ENCODE results near the gene YLPM1.

YLPM1 gene

DNA sequence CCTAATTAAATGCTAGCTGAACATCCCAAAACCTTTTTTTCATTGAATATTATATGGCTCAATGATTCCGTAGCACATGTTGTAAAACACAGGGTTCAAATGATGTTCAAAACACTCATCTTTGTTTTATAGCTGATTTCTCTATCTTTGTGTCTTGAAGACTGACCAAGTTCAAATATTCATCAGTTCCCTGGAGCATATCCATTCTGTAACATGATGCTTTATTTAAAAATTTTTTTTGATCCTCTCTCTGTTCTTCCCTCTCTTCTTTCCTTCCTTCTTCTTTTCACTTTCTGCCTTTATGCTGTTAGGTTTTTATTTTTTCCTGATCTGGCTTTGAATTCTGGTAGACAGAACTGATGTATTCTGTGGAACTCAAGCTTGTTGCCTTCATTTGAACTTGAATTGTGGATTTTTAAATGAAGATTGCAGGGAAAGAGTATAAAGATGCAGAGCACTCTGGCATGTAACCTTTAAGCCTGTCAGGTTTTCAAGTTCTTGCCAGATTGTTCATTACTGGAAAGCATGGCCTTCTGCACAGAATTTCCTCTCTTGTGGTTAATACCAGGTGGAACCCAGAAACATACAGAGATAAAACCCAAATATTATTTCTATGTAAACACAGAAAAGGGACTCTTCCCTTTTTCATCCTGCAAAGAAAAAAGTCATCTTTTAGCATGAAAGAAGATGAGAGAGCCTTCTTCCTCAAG is 73.3 kb downstream of the YLPM1 start:
- in situ Hi-C loops (cut with MboI; ENCODE audit: low sequenced_read_pairs), result no loop called here

DNA sequence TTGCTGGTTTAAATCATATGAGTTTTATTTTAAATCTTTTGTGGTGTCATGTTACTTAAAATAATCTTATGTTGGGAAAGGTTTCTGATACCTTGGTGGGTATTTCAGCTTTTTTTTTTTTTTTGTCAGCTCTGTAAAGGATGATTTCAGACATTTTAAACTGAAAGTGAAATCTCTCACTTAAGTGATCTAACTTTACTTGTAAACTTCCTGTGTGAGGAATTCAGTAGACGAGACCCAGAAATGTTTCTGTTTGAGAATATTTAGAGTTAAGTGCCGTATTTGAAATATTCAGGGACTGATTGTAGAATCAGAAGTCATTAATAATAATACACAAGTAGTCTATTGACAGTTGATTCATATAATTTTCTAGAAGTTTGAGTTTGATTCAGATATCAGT is 75.0 kb downstream of the YLPM1 start:
- in situ Hi-C loops (cut with MboI; ENCODE audit: low sequenced_read_pairs), result no loop called here

DNA sequence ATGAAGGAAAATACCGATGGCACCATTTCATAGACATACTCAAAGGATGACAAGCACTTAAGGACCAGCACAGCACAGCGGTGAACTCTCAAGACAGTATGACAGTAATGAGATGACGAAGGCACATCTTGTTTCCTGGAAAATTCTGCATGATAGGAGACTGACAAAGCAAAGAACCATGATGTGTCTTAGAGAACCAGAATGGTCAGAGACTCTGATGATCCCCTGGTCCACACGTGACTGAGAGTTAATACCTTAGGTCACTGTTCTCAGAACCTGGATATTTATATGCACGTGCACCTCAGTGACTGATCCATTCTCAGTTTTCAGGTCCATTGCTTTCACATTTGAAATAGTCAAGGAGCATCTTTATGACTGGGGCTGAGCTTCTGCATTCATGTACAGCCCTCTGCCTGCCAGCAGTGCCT is 77.5 kb downstream of the YLPM1 start:
- in situ Hi-C loops (cut with MboI; ENCODE audit: low sequenced_read_pairs), result no loop called here

DNA sequence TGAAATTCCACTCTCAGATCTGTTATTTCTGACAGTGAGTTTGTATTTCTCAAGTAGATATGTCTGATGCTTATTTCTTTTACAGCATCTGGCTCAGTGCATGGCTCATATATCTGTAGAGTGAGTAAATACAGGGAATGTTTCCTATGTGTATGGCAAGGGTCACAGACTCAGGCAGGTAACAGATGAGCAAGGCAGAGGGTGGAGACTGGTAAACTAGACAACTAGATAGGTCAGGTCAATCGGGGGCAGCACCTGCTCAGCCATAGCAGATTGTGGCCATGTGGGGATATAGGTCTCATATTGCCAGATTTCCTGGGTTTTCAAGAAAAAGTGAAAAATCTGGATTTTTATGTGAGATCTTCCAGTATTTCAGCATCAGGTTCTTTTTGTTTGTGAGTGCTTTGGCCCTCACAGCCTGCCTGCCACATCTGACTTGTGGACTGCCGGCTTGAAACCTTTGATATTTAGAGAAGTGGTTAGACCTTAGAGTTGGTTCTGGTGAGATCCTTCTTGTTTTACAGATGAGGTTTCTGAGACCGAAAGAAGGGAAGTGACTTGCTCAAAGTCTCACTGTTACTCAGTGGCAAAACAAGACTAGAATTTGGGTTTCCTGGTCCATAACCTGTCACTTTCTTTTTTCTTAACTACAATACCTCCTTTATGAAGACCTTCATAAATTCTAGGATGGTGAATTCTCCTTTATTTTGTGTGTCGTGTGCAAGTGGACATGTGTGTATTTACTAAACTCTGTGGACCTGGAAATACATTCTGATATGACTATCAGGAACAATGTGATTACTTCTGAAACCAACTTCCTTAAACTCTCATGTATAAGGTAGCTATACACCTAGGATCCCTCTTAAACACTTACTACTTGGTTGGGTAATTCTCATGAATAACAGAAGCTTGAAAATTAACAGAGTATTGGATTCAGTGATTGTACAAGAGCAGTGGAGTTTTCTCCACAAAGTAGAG is 78.4 kb downstream of the YLPM1 start:
- in situ Hi-C loops (cut with MboI; ENCODE audit: low sequenced_read_pairs), result no loop called here

DNA sequence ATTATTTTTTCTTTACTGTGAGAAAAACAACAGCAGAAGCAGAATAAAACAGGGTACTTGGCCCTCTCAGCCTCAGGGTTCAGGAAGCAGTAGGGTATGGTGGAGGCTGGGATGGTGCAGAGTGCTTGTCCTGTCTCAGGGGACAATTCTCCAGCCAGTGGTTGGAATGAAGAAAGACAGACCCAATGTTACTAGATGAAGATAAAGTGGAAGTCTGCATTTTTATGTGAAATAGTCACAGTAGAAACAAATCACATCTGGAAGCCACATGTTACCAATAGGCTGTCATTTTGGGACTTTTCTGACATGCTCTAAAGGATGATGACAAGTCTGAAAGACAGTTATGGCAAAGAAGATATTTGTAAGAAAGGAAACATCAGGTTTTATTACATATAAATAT is 80.5 kb downstream of the YLPM1 start:
- in situ Hi-C loops (cut with MboI; ENCODE audit: low sequenced_read_pairs), result no loop called here

DNA sequence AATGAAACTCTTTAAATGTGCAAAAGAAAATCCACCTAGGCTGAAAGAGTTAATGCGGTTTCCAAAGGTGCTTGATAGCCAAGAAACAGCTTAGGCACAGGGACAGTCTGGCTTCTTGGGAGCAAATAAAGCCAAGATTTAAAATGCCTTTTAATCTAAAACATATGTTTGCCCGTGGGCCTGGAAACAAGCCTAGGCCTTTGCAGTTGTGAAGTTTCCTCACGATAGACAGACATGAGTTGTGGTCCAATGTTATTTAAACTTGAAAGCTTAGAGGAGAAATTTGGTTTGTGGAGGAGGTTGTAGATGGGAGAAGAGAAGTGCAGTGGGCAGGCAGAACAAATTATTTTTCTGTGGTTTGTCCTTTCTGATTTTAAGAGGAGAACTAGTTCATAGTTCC is 83.1 kb downstream of the YLPM1 start:
- in situ Hi-C loops (cut with MboI; ENCODE audit: low sequenced_read_pairs), result no loop called here

DNA sequence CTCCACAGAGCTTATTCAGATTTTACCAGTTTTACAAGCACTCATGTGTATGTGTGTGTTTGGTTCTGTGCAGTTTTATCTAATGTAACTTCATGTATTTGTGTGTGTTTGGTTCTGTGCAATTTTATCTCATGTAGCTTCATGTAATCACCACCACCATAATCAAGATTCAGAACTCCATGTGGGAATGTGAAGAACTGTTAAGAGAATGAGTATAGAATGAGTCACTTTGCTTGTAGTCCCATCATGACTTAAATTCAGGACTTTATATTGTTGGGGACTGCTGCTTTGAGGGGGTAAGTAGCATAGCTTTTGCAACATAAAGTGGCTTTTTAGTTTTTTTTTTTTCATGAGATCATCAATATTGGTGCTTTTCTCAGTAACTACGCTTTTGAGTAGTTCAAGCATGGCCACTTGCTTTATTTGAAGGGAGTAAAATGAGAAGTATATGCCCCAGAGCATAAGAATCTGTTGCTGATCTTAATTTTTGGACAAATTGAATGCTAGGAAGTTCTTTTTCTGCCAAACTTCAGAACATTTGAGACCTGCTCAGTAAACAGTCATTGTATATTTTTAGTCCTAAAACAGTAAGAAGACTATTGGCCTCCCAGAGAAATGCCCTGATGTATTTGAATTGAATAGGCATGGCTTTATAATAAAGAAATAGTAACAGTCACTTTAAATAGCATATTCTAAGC is 84.0 kb downstream of the YLPM1 start:
- in situ Hi-C loops (cut with MboI; ENCODE audit: low sequenced_read_pairs), result no loop called here

DNA sequence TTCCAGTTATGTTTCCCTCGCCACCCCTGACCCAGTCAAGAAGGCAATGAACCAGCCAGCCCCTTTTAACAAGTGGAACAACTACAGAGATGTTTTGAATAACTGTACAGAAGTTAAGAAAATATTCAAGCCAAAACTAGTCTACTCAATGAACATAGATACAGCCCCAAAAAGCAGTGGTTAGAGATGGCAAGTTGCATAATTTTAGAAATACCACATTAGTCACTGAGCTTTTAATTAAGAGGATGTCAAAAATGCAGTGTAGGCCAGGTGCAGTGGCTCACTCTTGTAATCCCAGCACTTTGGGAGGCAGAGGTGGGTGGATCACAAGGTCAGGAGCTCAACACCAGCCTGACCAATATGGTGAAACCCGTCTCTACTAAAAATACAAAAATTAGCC is 85.7 kb downstream of the YLPM1 start:
- in situ Hi-C loops (cut with MboI; ENCODE audit: low sequenced_read_pairs), result no loop called here

DNA sequence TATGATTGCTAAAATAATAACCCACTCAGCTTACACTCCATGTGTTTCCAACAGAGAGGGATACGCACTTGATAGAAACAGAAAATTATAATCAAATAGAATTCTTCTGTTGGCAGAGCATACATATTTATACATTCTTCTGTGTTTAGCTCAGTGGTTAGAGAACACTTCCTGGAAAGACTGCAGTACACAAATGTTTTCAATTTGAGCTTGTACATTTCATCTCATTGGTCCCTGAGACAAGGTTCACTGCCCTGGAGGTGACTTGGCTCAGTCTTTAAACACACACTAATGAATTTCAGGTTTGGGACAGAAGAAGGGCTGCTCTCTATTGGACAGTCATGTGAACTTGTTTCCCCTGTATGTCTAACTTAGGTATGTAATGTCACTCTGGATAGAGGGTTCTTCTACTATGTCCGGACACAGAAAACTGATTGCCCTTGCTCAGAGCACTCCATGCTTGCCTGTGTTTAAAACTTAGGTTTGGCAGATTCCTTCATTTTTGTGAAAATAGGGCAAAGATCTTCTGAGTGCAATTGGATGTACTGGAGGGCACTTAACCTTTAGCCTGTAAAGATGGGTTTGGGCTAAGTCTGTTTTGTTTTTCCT is 89.9 kb downstream of the YLPM1 start:
- in situ Hi-C loops (cut with MboI; ENCODE audit: low sequenced_read_pairs), result no loop called here

DNA sequence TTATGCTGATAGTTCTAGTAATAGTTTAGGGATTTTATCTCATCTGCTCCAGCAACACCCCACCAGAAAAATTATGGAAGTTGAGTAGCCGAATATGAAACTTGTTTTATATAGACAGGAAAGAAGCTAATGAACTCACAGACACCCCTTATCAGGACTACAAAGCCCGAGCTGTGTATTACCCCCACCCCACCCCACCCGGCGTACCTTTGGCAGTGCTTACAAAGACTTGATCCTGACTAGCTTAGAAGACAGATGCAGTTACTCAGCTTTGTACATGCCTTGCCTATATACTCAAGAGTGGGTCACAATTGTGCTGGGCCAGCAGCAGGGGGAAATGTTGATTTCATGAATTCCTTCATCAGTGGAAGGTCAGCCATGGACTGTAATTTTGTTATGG is 90.5 kb downstream of the YLPM1 start:
- in situ Hi-C loops (cut with MboI; ENCODE audit: low sequenced_read_pairs), result no loop called here

DNA sequence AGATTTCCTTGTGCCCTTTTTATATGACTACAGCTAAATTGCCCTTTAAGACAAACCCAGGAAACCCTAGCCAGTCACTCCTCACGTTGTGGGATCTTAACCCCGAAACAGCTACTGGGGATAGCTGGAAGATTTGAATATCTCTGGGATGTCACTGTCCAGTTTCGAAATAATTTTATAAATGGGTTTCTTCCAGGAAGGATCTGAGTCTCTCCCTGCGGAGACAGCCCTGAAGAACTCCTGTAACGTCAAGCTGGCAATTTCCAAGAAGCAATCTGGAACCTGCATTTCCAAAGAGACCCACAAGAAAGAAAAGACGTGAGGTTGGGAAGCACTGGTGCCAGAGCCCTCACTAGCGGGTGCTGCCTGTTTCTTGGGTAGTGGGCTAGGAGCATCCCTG is 91.9 kb downstream of the YLPM1 start:
- in situ Hi-C loops (cut with MboI; ENCODE audit: low sequenced_read_pairs), result no loop called here

DNA sequence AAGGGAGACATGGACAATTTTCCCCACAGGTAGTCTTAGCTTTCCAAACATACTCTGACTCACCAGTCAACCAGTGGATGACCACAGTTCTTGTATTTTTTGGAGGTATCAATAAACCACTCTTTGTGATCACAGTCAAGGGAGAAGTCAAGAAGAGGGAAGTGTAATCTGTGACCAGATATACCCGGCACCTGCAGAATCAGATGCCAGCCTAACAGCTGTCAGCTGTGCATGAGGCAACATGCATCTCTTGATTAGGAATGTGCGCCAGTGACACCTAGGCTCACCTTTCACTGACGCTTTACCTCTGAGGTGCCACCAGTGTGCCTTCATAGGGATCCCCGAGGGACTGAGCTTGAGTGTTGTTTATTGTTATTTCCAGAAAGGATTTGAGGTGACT is 92.8 kb downstream of the YLPM1 start:
- in situ Hi-C loops (cut with MboI; ENCODE audit: low sequenced_read_pairs), result no loop called here

DNA sequence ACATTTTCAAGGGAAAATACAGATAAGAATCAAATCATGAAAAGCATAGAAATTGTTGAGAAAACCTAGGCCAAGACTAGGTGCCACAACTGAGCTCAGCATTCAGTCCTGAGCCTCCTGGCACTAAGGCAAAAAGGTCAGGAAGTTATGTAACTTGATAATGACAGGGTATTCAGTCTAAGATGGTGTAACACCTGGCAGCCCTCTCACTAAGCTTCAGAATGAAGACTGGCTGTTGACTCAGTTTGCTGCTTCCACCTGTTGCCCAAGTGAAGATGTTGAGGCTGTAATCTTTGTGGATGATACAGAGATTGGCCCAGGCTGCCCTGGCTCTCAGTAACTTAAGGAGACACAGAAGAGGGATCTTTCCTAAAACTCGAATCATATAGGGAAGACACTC is 93.2 kb downstream of the YLPM1 start:
- in situ Hi-C loops (cut with MboI; ENCODE audit: low sequenced_read_pairs), result no loop called here

DNA sequence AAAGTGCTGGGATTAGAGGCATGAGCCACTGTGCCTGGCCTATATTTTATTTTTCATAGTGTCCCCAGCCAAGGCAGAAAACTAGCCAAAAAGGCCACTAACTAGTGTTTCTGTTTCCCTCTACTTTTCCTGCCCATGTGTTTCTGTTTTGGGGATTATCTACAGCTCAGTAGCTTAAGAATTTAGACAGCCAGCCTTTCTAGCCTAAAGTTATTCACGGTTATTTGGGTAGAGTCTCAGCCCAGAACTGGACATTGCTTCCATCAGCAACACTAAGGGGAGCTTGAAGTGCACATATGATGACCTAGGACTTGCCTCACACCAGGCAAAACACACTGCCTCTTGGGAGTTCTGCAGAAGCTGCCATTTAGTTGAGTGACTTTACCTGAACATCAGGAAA is 94.9 kb downstream of the YLPM1 start:
- in situ Hi-C loops (cut with MboI; ENCODE audit: low sequenced_read_pairs), result no loop called here

DNA sequence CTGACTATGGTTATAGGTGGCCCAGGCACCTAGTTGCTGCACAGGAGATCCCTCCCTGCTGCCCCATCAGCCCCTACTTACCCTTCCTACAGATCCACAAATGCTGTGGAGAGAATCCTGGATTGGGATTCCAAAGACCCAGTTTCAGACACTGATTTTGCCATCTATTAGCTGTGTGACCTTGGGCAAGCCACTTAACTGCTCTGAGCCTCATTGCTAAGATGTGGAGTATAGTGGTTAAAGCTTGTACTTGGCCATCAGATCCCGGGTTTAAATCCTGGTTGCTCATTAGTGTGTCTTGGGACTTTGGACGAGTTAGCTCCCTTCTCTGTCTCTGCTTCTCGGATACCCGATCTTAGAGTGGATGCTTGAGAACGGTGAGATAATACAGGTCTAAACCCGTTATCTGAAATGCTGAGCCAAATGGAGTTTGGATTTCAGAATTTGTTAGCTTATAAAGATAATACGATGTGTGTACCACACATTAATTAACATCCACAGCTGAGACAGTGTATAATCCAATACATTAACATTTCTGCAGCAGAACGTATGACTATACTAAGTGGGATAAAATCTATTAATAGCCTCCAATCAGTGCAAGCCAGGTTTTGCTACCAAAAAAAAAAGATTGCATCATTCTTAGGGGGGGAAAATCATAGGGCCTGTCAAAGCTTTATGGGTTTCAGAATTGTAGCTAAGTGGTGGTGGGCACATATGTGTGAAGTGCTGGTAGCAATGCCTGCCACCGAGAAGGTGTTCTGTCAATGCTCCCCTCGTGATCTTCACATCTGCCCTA is 96.8 kb downstream of the YLPM1 start:
- in situ Hi-C loops (cut with MboI; ENCODE audit: low sequenced_read_pairs), result no loop called here

DNA sequence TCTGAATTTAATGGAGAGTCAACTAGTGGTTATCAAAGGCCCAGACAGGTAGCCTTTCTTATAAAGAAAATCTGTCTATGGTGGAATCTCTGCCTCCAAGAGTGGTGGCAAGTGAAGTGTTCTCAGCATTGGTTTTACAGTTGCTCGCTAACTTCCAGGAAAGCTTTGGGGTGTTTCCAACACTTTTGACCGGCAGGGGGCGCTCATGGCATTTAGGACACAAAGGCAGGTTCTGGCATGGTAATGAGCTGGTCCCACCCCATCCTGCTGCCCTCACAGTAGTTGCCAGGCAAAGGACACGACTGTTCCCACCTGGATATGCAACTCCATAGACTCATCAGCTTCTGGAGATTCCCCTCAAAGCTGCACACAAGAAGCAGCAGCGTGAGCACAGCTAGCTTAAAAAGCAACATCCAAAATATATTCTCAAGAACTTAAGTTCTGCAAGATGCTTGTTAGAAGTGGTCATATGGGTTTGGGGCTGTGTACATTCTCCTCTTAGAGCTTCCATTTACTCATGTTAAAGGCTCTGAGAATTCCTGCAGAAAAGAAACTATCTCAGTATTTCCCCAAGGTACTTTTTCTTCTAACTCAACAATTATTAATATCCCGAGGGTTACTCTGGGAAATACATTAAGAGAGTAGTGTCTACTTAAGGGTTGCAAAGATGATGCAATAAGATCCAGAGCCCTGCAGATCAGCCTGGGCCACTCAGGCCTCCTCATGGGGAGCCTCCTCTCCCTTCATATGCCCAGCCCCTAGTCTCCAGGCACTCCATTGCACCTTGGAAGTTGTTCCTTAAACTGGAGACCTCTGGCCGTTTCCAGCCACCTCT is 98.0 kb downstream of the YLPM1 start:
- in situ Hi-C loops (cut with MboI; ENCODE audit: low sequenced_read_pairs), result no loop called here

DNA sequence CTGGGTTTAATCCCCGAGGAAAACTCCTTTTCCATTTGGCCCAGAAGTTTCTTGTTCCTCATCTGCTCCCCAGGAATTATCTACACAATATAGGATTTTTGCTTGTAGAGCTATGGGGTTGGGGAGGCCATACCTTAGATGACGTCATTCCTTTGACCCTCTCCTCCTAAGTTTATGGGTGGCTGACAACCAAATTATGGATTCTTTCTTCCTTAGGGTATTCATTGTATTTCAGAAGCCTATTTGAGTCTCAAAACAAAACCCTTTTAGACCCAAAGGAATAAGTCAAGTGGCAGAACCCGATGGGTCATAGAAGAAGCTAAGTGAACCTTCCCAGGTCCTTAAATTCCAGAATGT is 98.6 kb downstream of the YLPM1 start:
- in situ Hi-C loops (cut with MboI; ENCODE audit: low sequenced_read_pairs), result no loop called here

DNA sequence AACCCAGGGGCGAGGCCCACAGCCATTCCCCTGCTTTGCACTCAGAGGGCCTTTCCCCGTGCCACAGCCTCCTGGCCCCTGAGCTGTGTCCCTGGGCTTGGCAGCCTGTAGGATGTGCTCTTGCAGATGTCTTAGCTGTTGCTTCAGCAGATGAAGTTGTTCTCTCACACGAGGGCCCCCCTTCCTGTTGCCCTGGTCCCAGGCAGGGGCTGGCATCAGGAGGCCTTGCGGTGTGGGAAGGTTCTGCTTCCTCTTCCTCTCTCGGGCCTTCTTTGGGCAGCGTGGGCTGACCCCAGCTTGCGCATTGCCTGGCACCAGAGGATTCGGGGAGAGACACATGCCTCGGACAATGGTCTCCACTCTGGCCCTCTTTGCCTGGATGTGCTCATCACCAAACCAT is 100.2 kb downstream of the YLPM1 start:
- in situ Hi-C loops (cut with MboI; ENCODE audit: low sequenced_read_pairs), result no loop called here

DNA sequence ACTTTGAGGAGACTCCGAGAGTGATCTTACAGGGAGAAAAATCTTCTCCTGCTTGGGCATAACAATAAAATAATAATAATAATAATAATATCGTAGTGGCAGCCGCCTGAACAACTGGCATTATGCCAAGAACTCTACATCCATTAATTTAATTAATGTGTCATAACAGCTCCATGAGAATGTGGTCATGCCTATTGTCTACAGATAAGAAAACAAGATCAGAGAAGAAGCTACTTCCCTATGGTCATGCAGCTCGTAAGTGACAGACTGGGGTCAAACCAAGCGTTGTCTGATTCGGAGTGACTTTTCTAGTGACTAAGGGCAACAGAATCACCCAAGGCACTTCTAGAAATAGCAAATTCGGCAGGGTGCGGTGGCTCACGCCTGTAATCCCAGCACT is 101.1 kb downstream of the YLPM1 start:
- in situ Hi-C loops (cut with MboI; ENCODE audit: low sequenced_read_pairs), result no loop called here

DNA sequence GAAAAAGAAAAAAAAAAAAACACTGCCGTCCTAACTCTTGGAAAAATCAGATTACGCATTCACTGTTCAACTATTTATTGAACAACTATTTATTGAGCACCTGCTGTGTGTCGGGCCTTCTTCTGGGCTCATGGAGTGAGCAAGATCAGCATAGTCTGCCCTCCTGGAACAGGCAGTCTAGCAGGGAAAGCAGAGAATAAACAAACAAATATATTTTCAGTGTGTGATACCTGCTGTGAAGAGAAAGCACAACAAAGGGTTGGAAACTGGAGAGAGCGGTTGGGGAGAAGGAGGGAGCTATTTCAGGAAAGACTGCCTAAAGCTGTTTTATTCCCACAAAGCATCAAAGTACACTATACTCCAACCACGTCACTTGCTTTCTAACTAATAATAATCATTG is 102.0 kb downstream of the YLPM1 start:
- in situ Hi-C loops (cut with MboI; ENCODE audit: low sequenced_read_pairs), result no loop called here
